ENCODE measurements around the gene KRTCAP3. TPM values are rescaled to one million over a fixed set of nuclear protein-coding genes. Genes with fewer than 3 reads are reported as not detected.

Gene KRTCAP3
- total RNA-seq, 1 experiment from 2014 or later, result 49.9 TPM

DNA sequence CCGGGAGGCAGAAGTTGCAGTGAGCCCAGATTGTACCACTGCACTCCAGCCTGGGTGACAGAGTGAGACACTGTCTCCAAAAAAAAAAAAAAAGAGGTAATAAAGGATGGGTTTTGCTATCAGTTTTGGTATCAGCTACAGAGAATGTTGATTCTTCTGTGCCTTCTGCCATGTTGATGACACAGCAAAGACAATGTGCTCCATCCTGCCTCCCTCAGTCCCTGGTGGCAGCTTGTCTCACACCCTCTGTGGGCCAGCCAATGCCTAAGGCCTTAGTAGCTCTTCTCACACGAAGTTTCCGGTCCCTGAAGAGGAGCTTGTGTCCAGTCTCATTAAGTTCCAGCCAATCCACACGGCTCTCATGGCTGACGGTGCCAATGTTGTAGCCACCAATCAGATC lies 29.8 kb downstream of the KRTCAP3 start:
- H3K27ac Mint-ChIP-seq, result 0 out of 7 replicates have a peak overlapping the region, but pooled peaks of 1 of the 3 experiments have one; percentile 15
- H3K23me2 ChIP-seq (ENCODE audit: insufficient read length, low read depth, low read length, poor library complexity, severe bottlenecking), result no peaks in the 10 kb centered on the region
- no peak for DNase-seq
- no peak overlapping the region for H3K4me3 Mint-ChIP-seq
- H3K18ac ChIP-seq (ENCODE audit: insufficient read length, low read depth, low read length), result no peak overlapping the region
- H2BK20ac ChIP-seq (ENCODE audit: low read depth, low read length, poor library complexity, severe bottlenecking), result no peak overlapping the region
- no peak overlapping the region for H4K5ac ChIP-seq (ENCODE audit: insufficient read length, low read depth, low read length)
- H2BK12ac ChIP-seq (ENCODE audit: insufficient read length, low read depth, low read length), result no peak overlapping the region
- H2AK5ac ChIP-seq (ENCODE audit: insufficient read length, low read length), result no peak overlapping the region
- H4K8ac ChIP-seq (replicated peaks; ENCODE audit: insufficient read length, low read depth, low read length), result no peak overlapping the region
- no peaks in the 10 kb centered on the region for H3K79me2 ChIP-seq (ENCODE audit: insufficient read depth, low read length)
- H4K20me1 ChIP-seq (ENCODE audit: control insufficient read depth, insufficient read depth, insufficient read length), result no peaks in the 10 kb centered on the region
- no peak overlapping the region for H3K23ac ChIP-seq (ENCODE audit: insufficient read length, low read depth, low read length)
- H3K27me3 ChIP-seq (ENCODE audit: insufficient read depth, low read length), result no peaks in the 10 kb centered on the region
- no peaks in the 10 kb centered on the region for H3K4me1 ChIP-seq (ENCODE audit: insufficient read depth, low read length)
- H4K91ac ChIP-seq (ENCODE audit: insufficient read length, low read depth, low read length), result no peak overlapping the region
- no peak overlapping the region for H3K27ac ChIP-seq (ENCODE audit: insufficient read length, low read depth, low read length)
- H2BK120ac ChIP-seq (ENCODE audit: low read depth, low read length, poor library complexity, severe bottlenecking), result no peak overlapping the region
- no peak overlapping the region for H3K9ac ChIP-seq (ENCODE audit: extremely low read depth, insufficient read length, low read length)
- no peaks in the 10 kb centered on the region for H3K9me3 Mint-ChIP-seq
- H3K36me3 Mint-ChIP-seq (ENCODE audit: insufficient read depth in 1 of 3, low read depth in 3 of 3), result peaks cover 7 to 20% (median 10%) of the 10 kb centered on the region in 3 experiments; a peak in 6 of 7 replicates
- WGBS (ENCODE audit: extremely low coverage, insufficient read length, low lambda C conversion rate), result no CpG with 5 or more reads among the region's 5 CpGs
- no peaks in the 10 kb centered on the region for H3K79me1 ChIP-seq (ENCODE audit: insufficient read depth, low read depth, low read length, poor library complexity, severe bottlenecking)
- no peak overlapping the region for H3K4ac ChIP-seq (ENCODE audit: low read depth, low read length)
- no peaks in the 10 kb centered on the region for H3K9me3 ChIP-seq (ENCODE audit: control insufficient read depth, low read depth, low read length)
- no peak overlapping the region for H2AFZ ChIP-seq (ENCODE audit: low read length)
- no peak overlapping the region for H2BK15ac ChIP-seq (ENCODE audit: low read depth, low read length)
- no peaks in the 10 kb centered on the region for H3K4me1 Mint-ChIP-seq
- H3K27me3 Mint-ChIP-seq (ENCODE audit: low read depth), result no peaks in the 10 kb centered on the region
- H3T11ph ChIP-seq (ENCODE audit: low read length), result no peak overlapping the region
- H3K56ac ChIP-seq (ENCODE audit: insufficient read length, low read depth, low read length), result no peak overlapping the region
- no peak overlapping the region for H3K4me2 ChIP-seq (ENCODE audit: insufficient read depth, insufficient read length, low read length)
- no peak overlapping the region for H3K14ac ChIP-seq (ENCODE audit: insufficient read depth, low read length)
- TF ChIP-seq, protein P1, sequence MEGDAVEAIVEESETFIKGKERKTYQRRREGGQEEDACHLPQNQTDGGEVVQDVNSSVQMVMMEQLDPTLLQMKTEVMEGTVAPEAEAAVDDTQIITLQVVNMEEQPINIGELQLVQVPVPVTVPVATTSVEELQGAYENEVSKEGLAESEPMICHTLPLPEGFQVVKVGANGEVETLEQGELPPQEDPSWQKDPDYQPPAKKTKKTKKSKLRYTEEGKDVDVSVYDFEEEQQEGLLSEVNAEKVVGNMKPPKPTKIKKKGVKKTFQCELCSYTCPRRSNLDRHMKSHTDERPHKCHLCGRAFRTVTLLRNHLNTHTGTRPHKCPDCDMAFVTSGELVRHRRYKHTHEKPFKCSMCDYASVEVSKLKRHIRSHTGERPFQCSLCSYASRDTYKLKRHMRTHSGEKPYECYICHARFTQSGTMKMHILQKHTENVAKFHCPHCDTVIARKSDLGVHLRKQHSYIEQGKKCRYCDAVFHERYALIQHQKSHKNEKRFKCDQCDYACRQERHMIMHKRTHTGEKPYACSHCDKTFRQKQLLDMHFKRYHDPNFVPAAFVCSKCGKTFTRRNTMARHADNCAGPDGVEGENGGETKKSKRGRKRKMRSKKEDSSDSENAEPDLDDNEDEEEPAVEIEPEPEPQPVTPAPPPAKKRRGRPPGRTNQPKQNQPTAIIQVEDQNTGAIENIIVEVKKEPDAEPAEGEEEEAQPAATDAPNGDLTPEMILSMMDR (conservative IDR thresholded peaks at IDR 0.05), result no peak
- no peak overlapping the region for H2BK5ac ChIP-seq (ENCODE audit: insufficient read length, low read length)
